NT2/D1 (cell line): ENCODE data around the gene EFCAB6.

Experiments
- DNase-seq: peaks from one replicate; pipeline ENCODE4 v3.0.0-alpha.2; 2011; ENCODE audit warnings: low read depth, low spot score
- H3K27me3 ChIP-seq: 2 replicates; pipeline ENCODE4 v1.6.0; 2011; ENCODE audit warnings: mild to moderate bottlenecking; ENCODE audit not compliant: insufficient read length, insufficient read depth
- H3K36me3 ChIP-seq: 2 replicates; pipeline ENCODE4 v1.6.1; 2011; ENCODE audit warnings: mild to moderate bottlenecking, low read length, mixed read lengths; ENCODE audit not compliant: insufficient read depth, insufficient read length
- H3K4me1 ChIP-seq: 2 replicates; pipeline ENCODE4 v1.5.1; 2011; ENCODE audit not compliant: insufficient read depth, insufficient read length
- H3K4me3 ChIP-seq: 2 replicates; pipeline ENCODE4 v1.5.1; 2011; ENCODE audit warnings: low read depth; ENCODE audit not compliant: insufficient read length
- H3K9ac ChIP-seq: 2 replicates; pipeline ENCODE4 v1.6.0; 2011; ENCODE audit warnings: low read depth; ENCODE audit not compliant: insufficient read length
- H3K9me3 ChIP-seq: 2 replicates; pipeline ENCODE4 v1.5.1; 2011; ENCODE audit warnings: mild to moderate bottlenecking, low read length; ENCODE audit not compliant: insufficient read depth
- SUZ12 ChIP-seq: IDR thresholded peaks from 2 replicates; pipeline ENCODE4 v1.6.1; 2011; ENCODE audit not compliant: insufficient read length, insufficient read depth; ENCODE audit errors: extremely low read depth
- YY1 ChIP-seq: IDR thresholded peaks from 2 replicates; pipeline ENCODE4 v1.6.1; 2011; ENCODE audit not compliant: insufficient read length, insufficient read depth
- ZNF274 ChIP-seq: IDR thresholded peaks from 2 replicates; pipeline ENCODE4 v1.6.1; 2011; ENCODE audit warnings: mild to moderate bottlenecking, low read depth, low read length

Gene EFCAB6

GRCh38 chr22:43698403-43698802 is 113.7 kb downstream of the EFCAB6 start:
- Histone ChIP-seq H3K4me1 (no peaks in the 10 kb centered on the region), H3K9me3 (peaks cover 8% of the 10 kb centered on the region; the same call in 1 of the 2 replicates), H3K9ac (no peak overlapping the region), H3K27me3 (no peaks in the 10 kb centered on the region), H3K36me3 (no peaks in the 10 kb centered on the region), H3K4me3 (no peak overlapping the region)
- TF ChIP-seq ZNF274, result no peak
- TF ChIP-seq YY1, result no peak
- TF ChIP-seq SUZ12, result no peak
- no peak for DNase-seq

DNA sequence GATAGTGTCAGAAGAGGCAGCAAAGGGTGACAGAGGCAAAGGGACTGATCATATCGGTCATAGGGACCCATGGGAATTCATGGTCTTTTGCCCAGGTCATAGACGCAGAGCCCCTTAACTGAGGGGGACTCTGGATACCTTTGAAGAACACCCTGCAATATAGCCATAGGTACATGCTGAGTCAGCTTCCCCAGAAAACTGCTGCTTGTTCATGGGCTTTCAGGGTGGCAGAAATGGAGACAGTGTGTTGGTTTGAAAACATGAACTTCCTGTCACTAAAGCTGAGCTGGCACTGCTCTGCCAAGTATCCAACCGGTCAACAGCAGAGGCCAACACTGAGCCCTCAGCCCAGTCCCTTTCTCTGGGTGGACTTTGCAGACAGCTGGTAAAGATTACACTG is 114.2 kb downstream of the EFCAB6 start:
- H3K36me3 ChIP-seq, result no peaks in the 10 kb centered on the region
- no peak overlapping the region for H3K9ac ChIP-seq
- TF ChIP-seq ZNF274 (no peak), SUZ12 (no peak), YY1 (no peak)
- H3K27me3 ChIP-seq, result no peaks in the 10 kb centered on the region
- DNase-seq, result no peak
- no peaks in the 10 kb centered on the region for H3K4me1 ChIP-seq
- no peak overlapping the region for H3K4me3 ChIP-seq
- H3K9me3 ChIP-seq, result peaks cover 3% of the 10 kb centered on the region; the same call in 1 of the 2 replicates

DNA sequence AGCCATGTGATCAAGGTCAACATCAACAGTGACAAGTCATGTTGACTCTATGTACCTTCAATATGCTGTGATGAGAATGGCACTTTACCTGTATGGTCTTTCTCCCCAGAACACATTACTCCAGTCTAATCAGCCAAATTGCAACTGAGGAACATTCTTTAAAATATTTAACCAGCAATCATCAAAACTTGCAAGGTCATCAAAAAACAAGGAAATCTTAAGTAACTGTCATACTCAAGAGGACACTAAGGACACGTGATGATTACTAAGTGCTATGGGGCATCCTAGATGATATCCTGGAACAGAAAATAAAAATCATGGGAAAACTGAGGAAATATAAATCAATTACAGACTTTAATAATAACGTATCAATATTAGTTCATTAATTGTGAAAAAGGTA is 118.9 kb downstream of the EFCAB6 start:
- no peaks in the 10 kb centered on the region for H3K27me3 ChIP-seq
- H3K36me3 ChIP-seq, result no peaks in the 10 kb centered on the region
- H3K9me3 ChIP-seq, result no peaks in the 10 kb centered on the region
- no peak for DNase-seq
- H3K9ac ChIP-seq, result no peak overlapping the region
- H3K4me3 ChIP-seq, result no peak overlapping the region
- TF ChIP-seq SUZ12 (no peak), ZNF274 (no peak), YY1 (no peak)
- no peaks in the 10 kb centered on the region for H3K4me1 ChIP-seq

GRCh38 chr22:43689356-43689755 is 122.7 kb downstream of the EFCAB6 start:
- Histone ChIP-seq H3K4me3 (no peak overlapping the region), H3K27me3 (no peaks in the 10 kb centered on the region), H3K9me3 (no peaks in the 10 kb centered on the region), H3K36me3 (no peaks in the 10 kb centered on the region), H3K4me1 (no peaks in the 10 kb centered on the region), H3K9ac (no peak overlapping the region)
- TF ChIP-seq ZNF274 (no peak), YY1 (no peak), SUZ12 (no peak)
- DNase-seq, result no peak

DNA sequence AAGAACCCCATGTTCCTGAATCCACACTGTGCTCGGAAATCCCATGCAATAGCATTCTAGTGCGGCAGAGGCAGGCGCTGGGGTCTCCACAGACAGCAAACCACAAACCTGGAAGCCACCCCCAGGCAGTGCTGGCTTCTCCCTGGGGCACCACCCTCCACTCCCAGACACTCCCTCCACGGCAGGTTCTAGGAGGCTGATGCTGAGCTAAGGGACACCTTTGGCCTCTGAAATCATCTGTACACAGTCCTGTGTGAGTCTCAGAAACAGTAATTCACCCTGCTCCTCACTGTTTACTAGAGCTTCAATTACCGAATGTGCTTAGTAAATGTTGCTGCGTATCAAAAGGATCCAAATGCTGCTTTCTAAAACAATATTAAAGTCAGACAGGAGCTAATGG is 129.3 kb downstream of the EFCAB6 start:
- Histone ChIP-seq H3K36me3 (no peaks in the 10 kb centered on the region), H3K27me3 (no peaks in the 10 kb centered on the region), H3K4me1 (no peaks in the 10 kb centered on the region), H3K4me3 (no peak overlapping the region), H3K9me3 (no peaks in the 10 kb centered on the region), H3K9ac (no peak overlapping the region)
- no peak for TF ChIP-seq SUZ12
- no peak for TF ChIP-seq ZNF274
- TF ChIP-seq YY1, result no peak
- no peak for DNase-seq

DNA sequence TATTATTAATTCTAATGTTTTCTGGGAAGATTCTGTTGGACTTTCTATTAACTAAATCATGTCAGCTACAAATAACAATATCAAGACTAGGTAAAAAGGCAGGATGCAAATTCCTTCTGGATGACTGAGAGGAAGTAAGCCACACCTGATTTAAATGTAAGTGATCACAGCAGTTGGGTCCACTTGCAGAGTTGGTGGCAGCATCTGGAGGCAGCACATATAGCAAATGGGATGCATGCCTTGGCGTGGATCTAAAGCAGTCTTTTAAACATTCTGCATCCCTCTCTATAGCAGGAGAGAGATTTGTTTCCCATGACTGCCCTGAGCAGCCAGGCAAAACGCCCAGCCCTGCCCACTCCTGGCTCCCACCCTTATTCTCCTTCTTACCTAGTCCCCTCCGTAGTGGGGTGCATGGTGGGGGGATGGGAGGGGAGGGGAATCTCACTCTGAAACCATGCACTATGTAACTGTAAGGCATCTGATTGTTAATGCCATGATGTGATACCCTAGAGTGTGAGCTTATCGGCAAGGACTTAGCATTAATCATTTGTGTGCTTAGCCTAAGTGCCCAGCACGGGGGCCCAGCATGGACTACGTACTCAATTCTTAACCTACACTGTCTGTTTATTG is 130.3 kb downstream of the EFCAB6 start:
- Histone ChIP-seq H3K4me3 (no peak overlapping the region), H3K9ac (no peak overlapping the region), H3K36me3 (no peaks in the 10 kb centered on the region), H3K27me3 (no peaks in the 10 kb centered on the region), H3K9me3 (no peaks in the 10 kb centered on the region), H3K4me1 (no peaks in the 10 kb centered on the region)
- DNase-seq, result no peak
- TF ChIP-seq YY1, result no peak
- TF ChIP-seq ZNF274, result no peak
- TF ChIP-seq SUZ12, result no peak

DNA sequence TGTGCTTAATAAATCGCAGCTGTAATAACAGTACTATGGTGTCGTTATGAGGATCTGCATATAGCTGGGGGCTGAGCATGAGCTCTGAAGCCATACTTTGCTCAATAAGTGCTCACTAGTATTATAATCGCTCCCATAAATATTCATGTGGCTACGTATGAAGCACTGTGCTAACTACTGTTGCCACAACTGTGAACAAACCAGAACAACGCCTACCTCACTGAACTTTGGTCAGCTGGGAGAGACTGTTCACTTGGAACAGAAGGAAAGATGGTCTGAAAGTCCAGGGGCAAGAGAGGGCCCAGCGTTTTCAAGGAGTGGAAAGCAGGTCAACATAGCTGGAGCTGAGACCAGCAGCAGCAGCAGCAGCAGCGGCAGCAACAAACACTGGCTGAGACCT is 141.6 kb downstream of the EFCAB6 start:
- H3K4me3 ChIP-seq, result no peak overlapping the region
- H3K9ac ChIP-seq, result no peak overlapping the region
- no peaks in the 10 kb centered on the region for H3K4me1 ChIP-seq
- no peaks in the 10 kb centered on the region for H3K9me3 ChIP-seq
- DNase-seq, result no peak
- no peaks in the 10 kb centered on the region for H3K27me3 ChIP-seq
- no peaks in the 10 kb centered on the region for H3K36me3 ChIP-seq
- no peak for TF ChIP-seq SUZ12

GRCh38 chr22:43669190-43669589 is 142.9 kb downstream of the EFCAB6 start:
- no peak for DNase-seq
- Histone ChIP-seq H3K9me3 (no peaks in the 10 kb centered on the region), H3K27me3 (no peaks in the 10 kb centered on the region), H3K4me3 (no peak overlapping the region), H3K36me3 (no peaks in the 10 kb centered on the region), H3K9ac (no peak overlapping the region), H3K4me1 (no peaks in the 10 kb centered on the region)
- no peak for TF ChIP-seq ZNF274
- TF ChIP-seq YY1, result no peak
- TF ChIP-seq SUZ12, result no peak
